HG02943 (cell line): ENCODE data around the gene FOLR2.
"Not testable (repeated sequence)": the region's sequence is repeated elsewhere in the genome, so short reads cannot be mapped to it uniquely, and the experiment has no call there.

Source experiments
- ATAC-seq: cut with Tn5 transposase; IDR thresholded peaks from one replicate; pipeline ENCODE4 v1.9.1; 2021; ENCODE audit warnings: mild to moderate bottlenecking, low read depth, moderate library complexity; ENCODE audit not compliant: unreplicated experiment

FOLR2 gene

DNA sequence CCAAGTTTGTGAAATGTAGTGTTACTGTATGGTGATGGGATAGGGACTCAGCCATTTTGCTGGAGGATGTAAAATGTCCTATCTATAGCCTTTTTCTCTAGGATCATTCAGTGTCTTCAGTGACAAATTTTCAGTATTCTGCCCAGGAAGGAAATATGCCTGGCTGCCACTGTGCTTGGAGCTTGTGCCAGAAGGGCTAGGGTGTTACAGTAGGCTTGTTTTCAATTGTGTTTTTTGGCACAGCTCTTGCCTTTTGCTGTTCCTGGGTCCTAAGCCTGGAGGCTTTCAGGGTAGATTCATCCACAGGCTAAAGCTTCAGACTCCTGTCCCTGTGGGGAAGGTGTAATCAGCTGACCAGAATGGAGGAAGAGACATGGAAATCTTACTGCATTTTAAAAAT is 49.4 kb downstream of the FOLR2 start:
- ATAC-seq: no peak

- ATAC-seq: not testable (repeated sequence)
Observed at GRCh38 chr11:72266960-72267359, 50.4 kb downstream of the FOLR2 start.

DNA sequence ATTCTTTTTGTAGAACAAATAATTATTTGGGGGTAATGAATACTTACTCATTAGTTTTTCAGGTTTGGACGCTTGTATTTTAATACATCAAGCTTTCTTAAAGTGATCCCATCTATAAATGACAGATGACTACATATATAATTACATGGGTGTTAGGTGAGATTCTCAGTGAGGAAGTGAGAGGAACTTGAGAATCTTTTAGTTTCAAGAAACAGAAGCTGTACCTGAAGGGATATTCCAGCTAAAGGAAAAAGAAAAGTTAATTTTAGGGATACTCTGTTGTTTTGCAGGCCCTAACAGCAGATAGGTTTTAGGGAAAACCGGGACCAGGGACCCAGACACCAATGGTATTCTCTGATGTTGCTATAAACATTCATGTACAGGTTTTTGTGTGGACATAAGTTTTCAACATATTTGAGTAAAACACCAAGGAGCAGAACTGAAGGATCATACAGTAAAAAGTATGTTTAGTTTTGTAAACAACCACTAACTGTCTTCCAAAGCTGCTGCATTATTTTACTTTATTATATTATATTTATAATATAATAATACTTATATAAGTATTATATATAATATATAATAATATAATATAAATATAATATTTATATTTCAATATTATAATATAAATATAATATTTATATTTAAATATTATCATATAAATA is 51.5 kb downstream of the FOLR2 start:
- ATAC-seq: no peak
